Mucosa of rectum (tissue), 2 donors: ENCODE data around the gene FLOT1.

ENCODE experiments used
- H3K27ac ChIP-seq, 2 donors: one replicate each; pipeline ENCODE4 v1.7.0; 2013; ENCODE audit warnings: inconsistent platforms in 2 of 2, low read depth in 2 of 2, low read length in 2 of 2
- H3K27me3 ChIP-seq, 2 donors: one replicate each; pipeline ENCODE4 v1.7.0; 2013; ENCODE audit warnings: low read length in 2 of 2; ENCODE audit not compliant: control insufficient read depth in 2 of 2, insufficient read depth in 2 of 2
- H3K36me3 ChIP-seq, 2 donors: one replicate each; pipeline ENCODE4 v1.7.0; 2013; ENCODE audit warnings: low read length in 2 of 2; ENCODE audit not compliant: control insufficient read depth in 2 of 2, insufficient read depth in 2 of 2
- H3K4me1 ChIP-seq, 2 donors: one replicate each; pipeline ENCODE4 v1.7.0; 2013; ENCODE audit warnings: low read length in 2 of 2, mild to moderate bottlenecking in 1 of 2; ENCODE audit not compliant: control insufficient read depth in 2 of 2, insufficient read depth in 2 of 2
- H3K4me3 ChIP-seq, 2 donors: one replicate each; pipeline ENCODE4 v1.7.0; 2013; ENCODE audit warnings: low read length in 2 of 2
- H3K9ac ChIP-seq, 2 donors: one replicate each; pipeline ENCODE4 v1.7.0; 2013; ENCODE audit warnings: low read length in 2 of 2, low read depth in 1 of 2, mild to moderate bottlenecking in 1 of 2
- H3K9me3 ChIP-seq, 2 donors: one replicate each; pipeline ENCODE4 v1.7.0; 2013; ENCODE audit warnings: low read length in 2 of 2; ENCODE audit not compliant: control insufficient read depth in 2 of 2
- donor health status: healthy.
- donor health status: Normal muscosa, but diverticular disease.

FLOT1 gene

GRCh38 chr6:30744054-30744805 is 1.7 kb upstream of the FLOT1 start, which contains the start of gene IER3:
Gene IER3, minus strand, starts transcription at chr6:30744547. Its CDS starts 29 bp downstream, at chr6:30744518.
- Histone ChIP-seq H3K9ac (peak within 1 kb of the TSS; percentile 88 to 99), H3K27me3 (no peaks in the 10 kb centered on the region), H3K4me3 (peak within 1 kb of the TSS; percentile 89 to 98), H3K27ac (peak within 1 kb of the TSS; percentile 94 to 97), H3K9me3 (no peaks in the 10 kb centered on the region), H3K36me3 (peaks cover 11 to 16% of the 10 kb centered on the region in 2 donors), H3K4me1 (peaks cover 39 to 61% of the 10 kb centered on the region in 2 donors)

- peak overlapping the region; percentile 88 to 99 for H3K9ac ChIP-seq
- no peaks in the 10 kb centered on the region for H3K27me3 ChIP-seq
- peak overlapping the region; percentile 89 to 98 for H3K4me3 ChIP-seq
- H3K36me3 ChIP-seq: peaks cover 18 to 22% of the 10 kb centered on the region in 2 donors
- peaks cover 32 to 52% of the 10 kb centered on the region in 2 donors for H3K4me1 ChIP-seq
- H3K27ac ChIP-seq: peak overlapping the region; percentile 94 to 97
- no peaks in the 10 kb centered on the region for H3K9me3 ChIP-seq
Measured at GRCh38 chr6:30743099-30744053, 889 bp upstream of the FLOT1 start.

- no peaks in the 10 kb centered on the region for H3K27me3 ChIP-seq
- H3K4me3 ChIP-seq: peak overlapping the region; percentile 93 to 98
- H3K36me3 ChIP-seq: peaks cover 26 to 27% of the 10 kb centered on the region in 2 donors
- H3K9me3 ChIP-seq: no peaks in the 10 kb centered on the region
- H3K27ac ChIP-seq: peak overlapping the region; percentile 94 to 97
- peaks cover 34 to 50% of the 10 kb centered on the region in 2 donors for H3K4me1 ChIP-seq
- H3K9ac ChIP-seq: peak overlapping the region; percentile 89 to 98
Measured at GRCh38 chr6:30741789-30742315, 635 bp downstream of the FLOT1 start.

GRCh38 chr6:30741063-30741779 is 1.3 kb downstream of the FLOT1 start:
- Histone ChIP-seq H3K4me3 (peak overlapping the region; percentile 93 to 98), H3K36me3 (peaks cover 26 to 29% of the 10 kb centered on the region in 2 donors), H3K9me3 (no peaks in the 10 kb centered on the region), H3K4me1 (peaks cover 35 to 53% of the 10 kb centered on the region in 2 donors), H3K27ac (peak overlapping the region; percentile 94 to 97), H3K27me3 (no peaks in the 10 kb centered on the region), H3K9ac (peak overlapping the region; percentile 89 to 98)

- Histone ChIP-seq H3K4me3 (no peak overlapping the region), H3K27ac (no peak overlapping the region), H3K9ac (no peak overlapping the region), H3K27me3 (no peaks in the 10 kb centered on the region), H3K9me3 (no peaks in the 10 kb centered on the region), H3K36me3 (peaks cover 33 to 35% of the 10 kb centered on the region in 2 donors), H3K4me1 (peaks cover 35 to 49% of the 10 kb centered on the region in 2 donors)
Measured at GRCh38 chr6:30740540-30740870, 2.0 kb downstream of the FLOT1 start.

- H3K36me3 ChIP-seq: peaks cover 41 to 43% of the 10 kb centered on the region in 2 donors
- no peaks in the 10 kb centered on the region for H3K9me3 ChIP-seq
- peaks cover 29 to 38% of the 10 kb centered on the region in 2 donors for H3K4me1 ChIP-seq
- no peaks in the 10 kb centered on the region for H3K27me3 ChIP-seq
- no peak overlapping the region for H3K27ac ChIP-seq
- H3K4me3 ChIP-seq: no peak overlapping the region
- no peak overlapping the region for H3K9ac ChIP-seq
Measured at GRCh38 chr6:30738532-30738931, 4.0 kb downstream of the FLOT1 start.

- no peaks in the 10 kb centered on the region for H3K9me3 ChIP-seq
- no peak overlapping the region for H3K27ac ChIP-seq
- H3K4me3 ChIP-seq: no peak overlapping the region
- H3K27me3 ChIP-seq: no peaks in the 10 kb centered on the region
- H3K9ac ChIP-seq: no peak overlapping the region
- peaks cover 21% of the 10 kb centered on the region in 2 donors for H3K4me1 ChIP-seq
- peaks cover 43 to 55% of the 10 kb centered on the region in 2 donors for H3K36me3 ChIP-seq
Measured at GRCh38 chr6:30735668-30736314, 6.7 kb downstream of the FLOT1 start.

- no peak overlapping the region for H3K27ac ChIP-seq
- H3K36me3 ChIP-seq: peaks cover 46 to 55% of the 10 kb centered on the region in 2 donors
- H3K9ac ChIP-seq: no peak overlapping the region
Measured at GRCh38 chr6:30732237-30732943, 10.1 kb downstream of the FLOT1 start.

More at GRCh38 chr6:30732237-30732943, 10.1 kb downstream of the FLOT1 start:
- no peaks in the 10 kb centered on the region for H3K9me3 ChIP-seq
- H3K4me3 ChIP-seq: no peak overlapping the region
- H3K27me3 ChIP-seq: no peaks in the 10 kb centered on the region
- peaks cover 11 to 15% of the 10 kb centered on the region in 2 donors for H3K4me1 ChIP-seq
